DOHH2 (cell line): ENCODE results near the gene TCL1B.

Experiments
- CTCF ChIP-seq: fragments of 200-600 bp; sonication (generic); IDR thresholded peaks from one replicate; pipeline ENCODE4 v1.5.1; 2014; ENCODE audit warnings: antibody characterized with exemption, mild to moderate bottlenecking, low read depth, low read length; ENCODE audit not compliant: poor library complexity, severe bottlenecking
- EZH2phosphoT487 ChIP-seq: fragments of 200-600 bp; sonication (generic); IDR thresholded peaks from 2 replicates; pipeline ENCODE4 v1.6.1; 2017; ENCODE audit warnings: borderline replicate concordance, mild to moderate bottlenecking, antibody characterized with exemption, low read length, moderate library complexity, mixed read lengths

GRCh38 chr14:95657454-95657853, 28.8 kb upstream of the TCL1B start:
- TF ChIP-seq CTCF (no peak), EZH2phosphoT487 (no peak)
